Gastrocnemius medialis (tissue), 4 donors: ENCODE data around the gene FRG2B. TPM values are rescaled to one million over a fixed set of nuclear protein-coding genes. Genes with fewer than 3 reads are reported as not detected.
"Not testable (repeated sequence)": the region's sequence is repeated elsewhere in the genome, so short reads cannot be mapped to it uniquely, and the experiment has no call there.

Experiments
- ATAC-seq, 2 donors: fragments of 150-250 bp; one replicate each; pipeline ENCODE4 v1.9.1; 2016
- DNase-seq, 2 donors: peaks; one replicate each; pipeline ENCODE4 v3.0.0-alpha.2; 2019
- H3K27ac ChIP-seq, 4 donors: fragments of 200-600 bp; sonication (generic); 1 replicate in 1 of 4; 2 replicates in 3 of 4; pipeline ENCODE4 v1.5.1; 2016 to 2018; ENCODE audit warnings: mild to moderate bottlenecking in 2 of 4, moderate library complexity in 1 of 4
- H3K27me3 ChIP-seq, 3 donors: fragments of 200-600 bp; sonication (generic) in 2 of 3; 1 replicate in 1 of 3; 2 replicates in 2 of 3; pipeline versions ENCODE4 v1.5.1 to v1.6.0; 2016 to 2019; ENCODE audit warnings: mild to moderate bottlenecking in 1 of 3, moderate library complexity in 1 of 3
- H3K36me3 ChIP-seq, 2 donors: fragments of 200-600 bp; sonication (generic) in 1 of 2; one replicate each; pipeline ENCODE4 v1.5.1; 2017 to 2018
- H3K4me1 ChIP-seq, 2 donors: fragments of 200-600 bp; sonication (generic) in 1 of 2; one replicate each; pipeline ENCODE4 v1.5.1; 2016 to 2017; ENCODE audit warnings: mild to moderate bottlenecking in 2 of 2
- H3K4me3 ChIP-seq, 4 donors: fragments of 200-600 bp; sonication (generic) in 3 of 4; 1 replicate in 1 of 4; 2 replicates in 3 of 4; pipeline ENCODE4 v1.5.1; 2016 to 2019; ENCODE audit warnings: mild to moderate bottlenecking in 2 of 4
- H3K9me3 ChIP-seq, 3 donors: fragments of 200-600 bp; sonication (generic) in 2 of 3; 1 replicate in 1 of 3; 2 replicates in 2 of 3; pipeline ENCODE4 v1.5.1; 2016 to 2019
- CTCF ChIP-seq, 5 experiments: fragments of 450-650 bp in 3 of 5; fragments of 200-600 bp in 2 of 5; sonication (generic) in 2 of 5; IDR thresholded peaks in 4 of 5; conservative IDR thresholded peaks in 1 of 5; 1 replicate in 4 of 5; 2 replicates in 1 of 5; pipeline ENCODE4 v1.5.1; 2016 to 2019; ENCODE audit warnings: antibody characterized with exemption in 5 of 5, mild to moderate bottlenecking in 3 of 5, moderate library complexity in 3 of 5
- POLR2A ChIP-seq, 2 donors: fragments of 450-650 bp; IDR thresholded peaks; one replicate each; pipeline ENCODE4 v1.6.1; 2017; ENCODE audit warnings: antibody characterized with exemption in 2 of 2, mild to moderate bottlenecking in 2 of 2, moderate library complexity in 2 of 2
- in situ Hi-C, 4 donors: fragments of 200-750 bp; cut with MboI; loops; one replicate each; pipeline versions ENCODE4 v1.15.0 to v1.8.0; 2017; ENCODE audit warnings: low sequenced_read_pairs in 4 of 4
- intact Hi-C: fragments of 100-400 bp; cut with DNase I; formaldehyde crosslinking; loops from one replicate; pipeline ENCODE4 v1.15.1; 2023; ENCODE audit warnings: low total_unique reads
- total RNA-seq, 4 donors: library from RNA; depleted of rRNA; stranded (reverse); fragments of >200 nt; gene quantifications; one replicate each; pipeline versions ENCODE4 v1.1.0 to v1.2.3, GENCODE V29; 2016

FRG2B gene
- total RNA-seq, 4 donors from 2014 or later = not detected

- H3K27ac ChIP-seq = no peak overlapping the region
- H3K36me3 ChIP-seq = no peaks in the 10 kb centered on the region
- peaks cover 0 to 12% (median 8%) of the 10 kb centered on the region in 3 donors for H3K27me3 ChIP-seq
- ATAC-seq = peak in 1 of 2 donors; percentile 30
- DNase-seq = peak in 1 of 2 donors; percentile 34
- no peaks in the 10 kb centered on the region for H3K4me1 ChIP-seq
- TF ChIP-seq CTCF (IDR thresholded peaks at IDR 0.05 in 4 of 5, conservative IDR thresholded peaks at IDR 0.05 in 1 of 5) = no peak
- no peak for TF ChIP-seq POLR2A (IDR thresholded peaks at IDR 0.05)
- no peak overlapping the region for H3K4me3 ChIP-seq
- intact Hi-C loops (no loop called here), in situ Hi-C loops (no loop called here)
- no peaks in the 10 kb centered on the region for H3K9me3 ChIP-seq
Observed at GRCh38 chr10:133614830-133615580, 11.6 kb downstream of the FRG2B start.

DNA sequence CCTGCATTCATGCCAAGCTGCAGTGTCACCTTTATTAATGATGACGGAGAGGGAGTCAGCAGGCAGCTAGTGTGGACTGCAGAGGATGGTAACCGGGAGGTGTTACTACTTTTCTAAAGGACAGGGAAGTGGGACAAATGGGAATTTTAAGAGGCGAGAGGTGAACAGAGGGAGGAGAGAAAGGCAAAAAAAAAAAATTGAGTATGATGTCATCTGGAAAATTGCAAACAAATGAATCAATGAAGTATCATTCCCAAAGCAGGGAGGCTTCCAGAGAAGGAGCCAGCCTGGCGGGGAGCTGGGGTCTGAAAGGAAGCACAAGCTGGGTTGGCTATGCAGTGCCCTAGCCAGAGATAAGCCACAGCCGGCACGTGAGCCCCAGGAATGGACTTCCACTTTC lies 12.9 kb downstream of the FRG2B start:
- in situ Hi-C loops = no loop called here
- DNase-seq = no peak

GRCh38 chr10:133611079-133611478 lies 15.5 kb downstream of the FRG2B start:
- H3K4me1 ChIP-seq = no peaks in the 10 kb centered on the region
- H3K4me3 ChIP-seq = no peak overlapping the region
- ATAC-seq (no peak), DNase-seq (no peak)
- intact Hi-C loops (no loop called here), in situ Hi-C loops (no loop called here)
- H3K9me3 ChIP-seq = no peaks in the 10 kb centered on the region
- H3K27me3 ChIP-seq = peaks cover 0 to 17% (median 7%) of the 10 kb centered on the region in 3 donors
- TF ChIP-seq POLR2A (IDR thresholded peaks at IDR 0.05) (no peak), CTCF (IDR thresholded peaks at IDR 0.05 in 4 of 5, conservative IDR thresholded peaks at IDR 0.05 in 1 of 5) (no peak)
- no peak overlapping the region for H3K27ac ChIP-seq
- H3K36me3 ChIP-seq = no peaks in the 10 kb centered on the region

More for the DNA sequence above, 12.9 kb downstream of the FRG2B start:
- peaks cover 0 to 14% (median 7%) of the 10 kb centered on the region in 3 donors for H3K27me3 ChIP-seq
- H3K9me3 ChIP-seq = no peaks in the 10 kb centered on the region
- intact Hi-C loops = no loop called here
- no peaks in the 10 kb centered on the region for H3K4me1 ChIP-seq
- no peak for ATAC-seq
- H3K4me3 ChIP-seq = no peak overlapping the region
- TF ChIP-seq CTCF (IDR thresholded peaks at IDR 0.05 in 4 of 5, conservative IDR thresholded peaks at IDR 0.05 in 1 of 5) (no peak), POLR2A (IDR thresholded peaks at IDR 0.05) (no peak)
- H3K27ac ChIP-seq = no peak overlapping the region
- H3K36me3 ChIP-seq = no peaks in the 10 kb centered on the region

DNA sequence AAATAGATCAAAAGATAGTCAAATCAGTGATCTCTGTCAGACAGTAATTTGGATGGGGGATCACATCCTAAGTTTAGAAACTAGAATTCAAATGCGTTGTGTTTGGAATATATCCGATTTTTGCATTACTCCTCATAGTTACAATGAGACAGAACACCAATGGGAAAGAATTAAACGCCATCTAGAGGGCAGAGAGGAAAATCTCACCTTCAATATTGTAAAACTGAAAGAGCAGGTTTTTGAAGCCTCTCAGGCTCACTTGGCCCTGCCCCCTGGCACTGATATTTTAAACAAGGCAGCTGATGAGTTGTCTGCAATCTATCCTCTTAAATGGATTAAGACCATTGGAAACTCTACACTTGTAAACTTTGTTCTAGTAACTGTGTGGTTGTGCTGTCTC lies 17.7 kb downstream of the FRG2B start:
- H3K36me3 ChIP-seq = no peaks in the 10 kb centered on the region
- in situ Hi-C loops (no loop called here), intact Hi-C loops (no loop called here)
- H3K4me1 ChIP-seq = no peaks in the 10 kb centered on the region
- no peak overlapping the region for H3K27ac ChIP-seq
- DNase-seq (no peak), ATAC-seq (no peak)
- no peak overlapping the region for H3K4me3 ChIP-seq
- TF ChIP-seq POLR2A (IDR thresholded peaks at IDR 0.05) = no peak
- TF ChIP-seq CTCF (IDR thresholded peaks at IDR 0.05 in 4 of 5, conservative IDR thresholded peaks at IDR 0.05 in 1 of 5) = peak in 2 of 5 experiments; percentile 17 to 27
- peaks cover 0 to 17% (median 7%) of the 10 kb centered on the region in 3 donors for H3K27me3 ChIP-seq
- H3K9me3 ChIP-seq = no peaks in the 10 kb centered on the region

- in situ Hi-C loops, intact Hi-C loops, H3K27ac ChIP-seq, H3K4me1 ChIP-seq, DNase-seq, ATAC-seq, H3K36me3 ChIP-seq, H3K9me3 ChIP-seq, H3K4me3 ChIP-seq: not testable (repeated sequence)
- peaks cover 0 to 14% (median 8%) of the 10 kb centered on the region in 3 donors for H3K27me3 ChIP-seq
Observed at GRCh38 chr10:133603434-133603833, 23.2 kb downstream of the FRG2B start.
